Medulla oblongata (tissue), 1 donor: ENCODE measurements around the gene BHLHE40.

ENCODE experiments used
- DNase-seq: peaks from one replicate; pipeline ENCODE4 v3.0.0-alpha.2; 2015; ENCODE audit errors: extremely low spot score

Gene BHLHE40

DNA sequence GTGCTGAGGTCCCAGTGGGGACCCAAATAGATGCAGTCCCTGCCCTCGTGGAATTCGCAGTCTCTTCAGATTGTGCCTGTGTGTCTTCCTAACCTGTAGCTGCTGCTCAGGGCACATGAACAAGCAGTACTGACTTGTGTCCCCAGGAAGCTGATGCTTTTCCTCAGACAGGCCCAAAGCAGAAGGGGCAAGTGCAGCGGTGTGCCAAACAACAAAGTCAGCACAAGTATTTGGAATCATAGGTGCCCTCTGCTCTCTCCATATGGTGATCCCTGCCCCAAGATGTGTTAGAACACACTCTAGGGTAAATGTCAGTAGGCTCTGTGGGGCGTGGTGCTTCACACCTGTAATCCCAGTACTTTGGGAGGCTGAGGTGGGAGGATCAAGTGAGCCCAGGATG, 21.9 kb downstream of the BHLHE40 start:
- DNase-seq = no peak

DNA sequence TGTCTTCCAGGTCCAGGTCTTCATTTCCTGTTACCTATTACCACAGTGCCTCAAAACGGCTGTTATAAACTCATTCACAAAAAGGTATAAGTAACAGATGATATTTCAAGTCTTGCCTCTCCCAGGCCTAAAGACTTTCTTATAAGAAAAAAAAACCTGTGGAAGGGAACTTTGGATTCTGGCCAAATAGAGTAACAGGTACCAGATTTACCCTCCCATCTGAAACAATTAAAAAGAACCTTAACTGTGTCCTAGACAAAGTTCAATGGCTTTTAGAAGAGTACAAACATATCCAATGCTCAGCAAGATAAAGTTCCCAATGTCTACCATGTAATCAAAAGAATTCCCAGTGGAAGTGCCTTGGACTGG, 22.6 kb downstream of the BHLHE40 start:
- no peak for DNase-seq

DNA sequence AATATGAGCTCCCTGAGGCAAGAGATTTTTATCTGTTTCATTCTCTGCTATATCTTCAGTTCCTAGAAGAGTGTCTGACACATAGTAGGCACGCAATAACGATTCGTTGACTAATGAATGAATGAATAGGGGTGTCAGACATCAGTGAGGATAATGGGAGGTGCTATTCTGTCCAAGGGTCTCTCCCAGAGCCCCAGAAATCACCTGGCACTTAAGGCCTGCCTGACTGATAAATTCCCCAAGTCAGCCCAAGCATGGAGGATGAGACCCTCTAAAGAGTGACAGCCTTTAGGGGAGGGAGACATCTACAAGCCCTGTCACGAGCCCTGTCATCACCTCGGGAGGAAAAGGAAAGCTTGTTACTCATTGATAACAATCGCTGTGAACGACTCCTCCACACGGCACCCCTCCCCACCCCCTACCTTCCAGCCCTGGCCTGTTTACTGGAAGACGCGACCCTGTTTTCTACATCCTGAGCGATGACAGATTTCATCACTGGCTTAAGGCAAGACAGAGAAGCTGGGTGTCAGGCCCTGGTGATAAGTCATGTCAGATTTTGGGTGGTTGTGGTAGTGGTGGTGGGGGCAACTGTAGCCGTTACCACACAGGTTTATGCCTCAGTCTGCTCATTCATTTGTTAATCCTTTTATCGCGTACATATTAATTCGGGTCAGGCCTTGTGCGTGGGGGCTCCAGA, 23.1 kb downstream of the BHLHE40 start:
- no peak for DNase-seq

DNA sequence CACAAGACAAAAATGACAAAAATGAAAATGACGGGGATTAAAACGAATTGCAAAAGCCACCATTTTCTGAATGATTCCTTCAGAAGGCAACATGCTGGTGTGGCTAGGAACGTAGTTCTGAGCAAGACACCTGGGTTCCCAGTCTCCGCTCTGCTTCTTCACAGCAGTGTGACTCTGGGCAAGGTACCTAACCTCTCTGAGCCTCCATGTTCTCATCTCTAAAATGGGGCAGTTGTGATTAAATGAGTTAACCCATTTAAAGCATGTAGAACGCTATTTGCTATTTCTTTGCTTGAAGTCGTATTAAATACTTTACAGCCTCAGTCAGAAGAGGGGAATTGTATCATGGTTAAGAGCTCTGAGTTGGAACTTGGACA, 23.6 kb downstream of the BHLHE40 start:
- DNase-seq = no peak

DNA sequence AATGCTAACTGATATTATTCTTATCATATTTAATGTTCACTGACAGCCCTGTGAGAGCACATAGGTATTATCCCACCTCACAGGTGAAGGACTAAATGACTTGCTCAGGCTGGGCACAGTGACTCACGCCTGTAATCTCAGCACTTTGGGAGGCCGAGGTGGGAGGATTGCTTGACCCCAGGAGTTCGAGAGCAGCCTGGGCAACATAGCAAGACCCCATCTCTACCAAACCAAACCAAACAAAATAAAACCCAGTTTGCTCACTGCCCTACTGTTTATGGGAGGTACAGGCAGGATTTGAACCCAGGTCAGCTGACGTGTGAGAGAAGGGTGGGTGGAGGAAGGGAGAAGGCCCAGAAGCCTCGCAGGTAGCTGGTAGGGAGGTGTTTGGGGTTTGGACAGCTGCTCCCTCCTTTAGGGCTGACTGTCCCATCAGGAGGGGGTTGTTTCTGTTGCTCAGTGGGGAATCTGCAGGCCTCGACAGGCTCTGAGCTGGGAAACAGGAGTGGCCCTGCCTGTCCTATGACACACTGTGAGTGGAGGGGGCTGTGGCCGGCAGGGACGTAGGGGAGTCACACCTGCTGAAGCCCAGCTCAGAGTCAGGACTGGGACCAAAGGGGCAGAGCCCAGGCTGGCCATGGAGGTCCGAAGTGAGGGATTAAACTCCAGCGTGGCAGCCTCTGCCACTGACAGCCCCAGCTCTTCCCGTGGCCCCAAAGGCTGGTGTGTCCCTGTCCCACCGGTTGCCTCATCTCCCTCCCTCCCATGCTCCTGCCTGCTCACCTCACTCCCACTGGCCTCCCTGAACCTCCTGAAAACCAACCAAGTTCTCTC, 25.3 kb downstream of the BHLHE40 start:
- no peak for DNase-seq

DNA sequence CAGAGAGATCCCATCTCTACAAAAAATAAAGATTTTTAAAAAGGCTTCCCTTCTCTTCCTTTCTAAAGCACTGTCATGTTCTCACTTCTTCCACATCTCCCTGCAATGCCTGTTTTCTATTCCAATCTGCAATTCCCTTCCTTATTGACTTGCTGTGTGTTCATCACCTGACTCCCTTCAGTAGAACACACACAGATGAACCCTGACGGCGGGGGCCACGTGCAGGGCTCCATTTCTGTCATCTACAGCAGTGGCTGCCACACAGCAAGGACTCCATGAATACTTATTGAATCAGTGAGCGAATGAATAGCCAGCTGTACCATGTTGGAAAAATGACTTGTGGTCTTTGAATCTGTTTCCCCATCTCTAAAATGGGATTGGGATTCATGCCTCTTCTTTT, 26.1 kb downstream of the BHLHE40 start:
- DNase-seq = no peak

DNA sequence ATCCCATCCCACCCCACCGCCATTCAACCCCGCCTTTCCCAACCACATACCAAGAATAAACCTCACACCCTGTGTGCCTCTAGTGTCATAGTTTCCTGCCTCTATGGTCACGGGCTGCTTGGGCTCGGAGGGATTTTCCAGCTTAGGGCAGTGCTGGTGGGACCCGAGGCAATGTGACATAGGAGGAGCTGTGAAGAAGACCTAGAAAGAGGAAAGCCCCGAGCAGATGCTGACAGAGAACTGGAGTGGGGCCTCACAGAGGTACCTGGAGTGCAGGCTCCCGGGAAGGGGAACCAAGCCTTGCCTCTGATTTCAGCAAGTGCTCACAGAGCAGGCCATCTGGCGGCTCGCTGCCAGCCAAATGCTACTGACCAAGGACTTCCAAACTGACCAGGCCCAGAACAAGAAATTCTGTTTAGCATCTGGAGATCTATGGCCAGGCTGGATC, 27.5 kb downstream of the BHLHE40 start:
- peak; percentile 27 for DNase-seq

DNA sequence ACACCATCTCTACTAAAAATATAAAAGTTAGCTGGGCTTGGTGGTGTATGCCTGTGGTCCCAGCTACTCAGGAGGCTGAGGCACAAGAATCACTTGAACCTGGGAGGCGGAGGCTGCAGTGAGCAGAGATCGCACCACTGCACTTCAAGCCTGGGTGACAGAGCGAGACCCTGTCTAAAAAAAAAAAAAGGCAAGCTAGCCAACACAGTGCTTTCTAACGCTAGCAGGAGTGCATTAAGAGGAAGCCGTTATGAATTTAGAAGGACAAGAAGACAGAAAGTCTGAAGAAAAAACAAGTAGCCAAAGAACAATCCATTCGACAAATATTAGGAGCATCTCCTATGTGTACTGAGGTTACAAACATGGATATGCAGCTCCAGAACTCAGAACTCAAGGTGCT, 28.6 kb downstream of the BHLHE40 start:
- no peak for DNase-seq

DNA sequence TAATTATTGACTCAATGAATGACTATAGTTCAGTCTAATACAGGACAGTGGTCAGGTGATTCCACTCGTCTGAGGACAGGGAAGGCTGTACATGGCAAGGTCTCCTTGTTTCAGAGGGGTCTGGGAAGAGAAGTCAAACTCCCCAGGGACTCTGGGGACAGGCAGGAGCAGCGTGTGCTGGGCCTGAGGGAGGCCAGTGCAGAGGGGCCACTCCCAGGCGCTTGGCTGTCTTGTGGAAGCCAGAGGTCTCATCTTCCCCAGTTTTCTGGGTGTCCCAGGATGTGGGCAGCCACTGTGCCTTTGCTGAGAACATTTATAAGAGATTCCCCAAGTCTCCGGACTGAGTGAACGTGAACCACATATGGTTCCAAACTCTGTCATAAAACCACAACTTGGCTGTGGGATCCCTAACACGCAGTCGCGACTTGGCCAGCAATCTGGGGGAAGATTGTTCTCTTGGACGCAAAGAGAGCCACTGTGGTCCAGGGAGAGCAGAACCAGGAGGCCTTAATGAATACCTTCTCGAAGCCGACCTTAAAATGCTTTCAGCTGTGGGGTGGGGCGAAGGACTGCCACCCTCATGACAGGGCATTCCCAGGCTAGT, 30.4 kb downstream of the BHLHE40 start:
- no peak for DNase-seq

DNA sequence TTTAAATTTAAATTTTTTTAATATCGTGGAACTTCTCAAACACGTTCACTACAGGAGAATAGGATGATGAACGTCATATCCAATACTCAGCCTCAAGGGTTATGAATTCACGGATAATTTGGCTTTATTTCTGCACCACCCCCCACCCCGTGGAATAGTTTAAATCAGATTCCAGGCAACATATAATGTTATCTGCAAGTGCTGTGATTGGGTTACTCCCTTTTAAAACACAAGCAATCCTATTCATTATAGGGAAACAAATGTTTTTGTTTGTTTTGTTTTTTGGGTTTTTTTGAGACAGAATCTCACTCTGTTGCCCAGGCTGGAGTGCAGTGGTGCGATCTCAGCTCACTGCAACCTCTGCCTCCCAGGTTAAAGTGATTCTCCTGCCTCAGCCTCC, 30.9 kb downstream of the BHLHE40 start:
- DNase-seq = no peak

DNA sequence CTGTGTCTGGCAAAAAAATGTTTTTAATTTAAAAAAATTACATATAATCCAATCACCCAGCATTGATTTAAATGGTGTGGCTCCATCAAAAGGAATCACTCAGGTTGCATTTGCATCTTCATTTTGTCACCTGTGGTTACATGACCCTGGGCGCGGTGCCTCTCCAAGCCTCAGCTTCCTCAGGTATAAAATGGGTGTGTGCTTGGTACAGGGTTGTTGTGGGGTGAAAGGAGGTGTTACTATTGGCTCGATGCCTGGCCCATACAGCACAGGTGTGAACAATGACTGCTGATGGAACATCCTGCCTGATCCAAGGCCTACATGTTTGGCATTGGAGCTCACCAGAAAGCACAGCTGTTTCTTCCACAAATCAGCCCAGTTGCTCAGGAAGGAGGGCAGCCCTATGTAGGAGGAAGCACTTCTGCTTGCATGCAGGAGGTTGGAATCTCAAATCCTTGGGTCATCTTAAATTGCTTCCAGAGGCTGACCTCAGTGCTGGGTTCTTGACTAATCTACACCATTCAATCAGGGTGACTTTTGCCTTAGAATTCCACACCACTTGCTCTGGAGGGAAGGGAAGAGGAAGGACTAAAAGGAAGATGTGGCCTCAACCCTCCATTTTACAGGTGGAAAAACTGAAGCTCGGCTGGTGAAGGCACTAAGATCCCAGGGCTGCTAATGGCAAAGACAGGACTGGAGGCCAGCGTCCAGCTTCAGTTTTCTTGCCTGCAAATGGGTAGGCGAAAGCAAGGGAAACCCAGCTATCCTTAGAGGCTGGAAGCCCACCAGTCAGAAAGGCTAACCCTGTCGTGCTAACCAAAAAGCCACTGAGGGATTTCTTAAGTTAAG, 31.7 kb downstream of the BHLHE40 start:
- DNase-seq = no peak

DNA sequence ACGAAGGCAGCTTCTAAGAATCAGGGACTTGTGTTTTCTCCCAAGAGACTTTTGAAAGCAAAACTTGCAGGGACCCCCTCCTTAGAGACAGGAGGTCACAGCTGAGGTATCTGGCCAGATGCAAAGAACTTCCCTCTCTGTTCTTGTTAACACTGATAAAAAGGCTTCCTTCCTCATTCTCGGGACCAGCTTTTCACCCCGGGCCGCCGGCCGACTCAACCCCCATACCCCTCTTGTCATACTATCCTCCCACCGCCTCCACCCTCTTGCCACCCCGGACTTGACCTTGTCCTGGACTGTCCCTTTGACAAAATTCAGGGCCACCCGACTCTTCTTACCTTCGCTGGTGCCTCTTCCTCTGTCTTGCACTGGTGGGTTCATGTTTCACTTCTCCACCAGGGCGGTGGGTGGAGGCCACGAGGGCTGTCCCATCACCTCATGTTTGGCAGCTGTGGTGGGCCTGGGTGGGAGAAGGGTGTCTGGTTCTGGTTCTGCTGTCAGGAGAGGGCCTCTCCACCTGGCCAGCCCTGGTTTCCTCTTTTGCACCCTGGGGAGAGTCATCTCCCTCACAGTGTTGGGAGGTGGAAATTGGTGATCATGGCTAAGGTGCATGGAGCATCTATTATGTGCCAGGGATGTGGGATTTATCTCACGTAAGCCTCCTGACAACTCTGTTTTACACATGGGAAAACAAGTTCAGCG, 32.5 kb downstream of the BHLHE40 start:
- peak; percentile 26 for DNase-seq

DNA sequence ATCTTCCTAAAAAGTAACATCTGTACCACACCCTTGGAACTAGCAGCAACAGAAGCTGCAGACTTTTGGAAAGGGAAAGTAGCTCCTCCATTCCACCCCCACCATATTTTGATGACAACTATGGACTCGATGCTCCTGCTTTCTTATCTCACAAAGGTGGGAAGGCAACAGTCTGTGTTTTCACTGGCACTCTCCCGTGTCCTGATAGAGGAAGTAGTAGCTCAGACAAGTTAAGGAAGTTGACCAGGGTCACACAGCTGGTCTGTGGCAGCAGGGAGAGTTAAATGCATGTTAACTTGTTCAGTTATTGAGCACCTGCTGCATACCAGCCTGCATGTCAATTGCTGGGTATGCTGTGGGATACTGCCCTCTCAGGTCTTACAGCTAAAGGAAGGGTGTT, 33.1 kb downstream of the BHLHE40 start:
- no peak for DNase-seq

DNA sequence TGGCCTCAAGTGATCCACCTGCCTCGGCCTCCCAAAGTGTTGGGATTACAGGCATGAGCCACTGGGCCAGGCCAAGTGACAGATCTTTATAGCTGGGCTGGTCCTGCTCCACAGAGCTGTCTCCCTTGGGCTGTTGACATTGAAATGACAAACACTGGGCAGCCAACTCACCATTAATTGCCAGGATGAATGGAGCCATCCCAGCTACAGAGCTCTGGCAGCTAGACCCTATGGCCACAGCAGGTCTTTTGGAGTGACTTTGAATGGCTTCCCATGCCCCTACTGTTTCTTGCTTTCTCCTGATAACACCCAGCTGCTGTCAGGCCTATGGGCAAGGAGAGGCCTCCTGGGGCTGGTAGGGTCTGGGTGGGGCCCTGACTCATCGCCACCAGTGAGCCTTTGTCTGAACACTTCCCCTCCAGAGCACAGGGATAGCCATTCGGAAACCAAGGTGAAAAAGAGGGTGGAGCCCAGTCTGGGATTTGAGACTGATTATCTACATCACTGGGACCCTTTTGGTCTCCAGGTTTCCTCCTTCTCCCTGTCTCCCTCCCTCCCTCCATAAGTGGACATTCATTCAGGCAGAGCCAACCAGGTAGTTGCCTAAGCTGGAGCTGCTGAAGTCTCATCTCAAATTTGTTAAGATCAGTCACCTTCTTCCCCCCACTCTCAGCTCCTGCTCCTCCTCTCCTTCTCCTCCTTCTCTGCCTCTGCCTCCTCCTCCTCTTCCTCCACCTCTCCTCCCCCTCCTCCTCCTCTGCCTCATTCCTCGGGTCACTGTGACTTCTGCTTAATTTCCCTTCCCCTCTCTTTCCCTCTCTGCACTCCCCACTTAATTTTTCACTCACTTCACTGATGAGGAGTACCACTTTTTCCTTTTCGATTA, 34.0 kb downstream of the BHLHE40 start:
- DNase-seq = no peak

DNA sequence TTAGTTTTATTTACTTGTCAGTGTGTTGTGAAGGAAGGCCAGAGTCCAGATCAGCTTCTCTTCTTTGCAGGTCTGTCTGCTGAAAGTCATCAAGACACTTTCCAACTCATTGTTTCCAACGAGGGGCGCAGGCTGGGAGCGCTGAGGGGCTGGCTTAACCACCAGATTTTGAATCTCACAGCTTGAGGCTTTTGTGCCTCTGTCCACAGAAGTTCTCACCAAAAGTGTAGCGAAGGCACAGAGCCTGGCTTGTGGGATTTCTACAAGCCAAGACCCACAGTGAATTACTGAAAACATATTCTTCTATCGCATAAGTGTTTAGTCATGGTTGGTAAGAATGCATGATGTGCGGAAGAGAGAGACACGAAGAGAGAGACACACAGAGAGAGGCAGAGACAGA, 35.2 kb downstream of the BHLHE40 start:
- no peak for DNase-seq

DNA sequence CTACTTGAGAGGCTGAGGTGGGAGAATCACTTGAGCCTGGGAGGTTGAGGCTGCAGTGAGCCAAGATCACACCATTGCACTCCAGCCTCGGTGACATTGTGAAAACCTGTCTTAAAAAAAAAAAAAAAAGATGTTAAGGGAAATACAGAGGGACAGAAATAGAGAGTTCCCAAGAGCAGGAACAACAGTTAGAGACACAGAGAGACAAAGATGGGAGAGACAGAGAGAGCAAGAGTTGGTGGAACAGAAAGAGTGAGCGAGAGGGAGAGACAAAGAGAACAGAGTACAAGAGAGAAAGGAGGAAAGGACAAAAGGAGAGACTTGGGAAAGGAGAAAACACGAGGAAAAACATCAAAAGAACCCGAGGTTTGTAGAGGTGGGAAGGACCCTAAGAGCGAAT, 35.8 kb downstream of the BHLHE40 start:
- no peak for DNase-seq

DNA sequence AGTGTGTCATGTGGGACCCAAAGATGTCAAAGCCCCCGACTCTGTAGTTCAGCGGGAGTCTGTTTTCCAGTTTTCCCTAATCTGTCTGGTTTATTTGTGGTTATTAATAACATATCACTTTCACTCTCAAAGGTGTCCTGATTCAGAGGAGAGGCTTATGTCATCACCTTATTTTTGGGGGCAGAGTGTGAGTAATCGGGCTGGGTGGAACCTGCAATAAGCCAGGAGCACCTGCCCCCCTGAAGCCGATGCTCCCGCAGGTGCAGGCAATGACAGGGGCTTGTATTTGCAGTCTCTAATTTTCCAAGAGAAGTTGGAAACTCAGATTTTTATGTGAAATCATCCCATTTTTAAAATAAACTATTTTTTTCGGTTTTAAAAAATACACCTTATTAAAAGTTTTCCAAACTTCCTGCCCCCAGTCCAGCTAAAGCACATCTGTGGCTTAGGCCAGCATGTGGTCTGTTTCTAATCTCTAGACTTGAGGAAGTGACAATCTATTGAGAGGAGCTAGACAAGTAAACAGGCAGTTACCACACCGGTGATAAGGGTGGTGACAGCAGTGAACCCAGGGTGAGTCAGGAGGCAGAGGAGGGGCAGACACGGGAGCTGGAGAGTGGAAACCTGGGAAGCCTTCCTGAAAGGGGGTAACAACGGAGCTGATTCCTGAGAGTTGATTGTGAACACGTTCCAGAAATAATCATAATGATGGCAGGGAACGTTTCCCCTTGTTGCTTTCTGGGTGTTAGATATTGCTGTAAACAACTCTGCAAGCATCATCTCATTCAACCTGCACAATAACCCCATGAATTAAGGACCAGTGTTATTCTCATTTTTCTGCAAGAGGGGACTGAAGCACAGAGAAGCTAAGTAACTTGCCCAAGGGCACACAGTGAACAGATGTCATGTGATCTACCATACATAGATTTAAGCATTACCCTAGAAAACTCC, 37.2 kb downstream of the BHLHE40 start:
- DNase-seq = peak; percentile 51

DNA sequence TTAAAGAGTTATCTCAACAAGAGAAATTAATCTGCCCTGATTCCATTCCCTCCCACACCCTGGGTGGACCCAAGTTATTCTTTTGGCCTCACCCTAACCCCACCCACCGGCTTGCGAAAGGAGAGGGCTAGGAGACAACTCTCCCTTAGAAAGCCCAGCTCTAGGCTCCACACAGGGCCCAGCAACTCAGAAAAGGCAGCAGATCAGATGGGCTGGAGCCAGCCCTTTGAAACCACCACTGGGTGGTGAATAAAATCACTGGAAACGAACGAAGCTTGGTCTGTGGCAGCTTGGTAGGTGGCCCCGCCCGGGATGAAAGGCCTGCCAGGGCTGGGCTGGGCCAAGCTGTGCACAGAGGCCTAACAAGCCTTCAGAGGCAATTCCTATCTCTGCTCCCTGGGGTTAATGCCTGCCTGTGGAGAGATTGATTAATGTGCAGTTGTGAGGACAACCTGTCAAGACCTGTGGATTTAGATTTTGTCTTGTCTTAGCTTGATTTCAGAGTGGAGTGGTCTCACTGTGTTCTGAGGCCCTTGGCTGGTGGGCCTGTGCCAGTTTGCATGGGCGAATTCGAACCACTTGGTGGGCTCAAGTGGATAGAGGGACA, 38.8 kb downstream of the BHLHE40 start:
- peak; percentile 17 for DNase-seq
